ENCODE measurements around the gene PXDN.

Gene PXDN

GRCh38 chr2:1754046-1754445, 9.7 kb upstream of the PXDN start:
- DNase-seq: no peak

GRCh38 chr2:1752751-1753150, 8.4 kb upstream of the PXDN start:
- DNase-seq: peak; percentile 39

GRCh38 chr2:1751767-1752725, 7.7 kb upstream of the PXDN start:
- no peak for DNase-seq

- DNase-seq: peak; percentile 89
Measured at GRCh38 chr2:1750933-1751766, 6.8 kb upstream of the PXDN start.

- DNase-seq: no peak
Measured at GRCh38 chr2:1750270-1750932, 6.1 kb upstream of the PXDN start.

- DNase-seq: no peak
Measured at GRCh38 chr2:1749489-1750119, 5.3 kb upstream of the PXDN start.

- no peak for DNase-seq
Measured at GRCh38 chr2:1748741-1749488, 4.6 kb upstream of the PXDN start.

GRCh38 chr2:1748176-1748740, 3.9 kb upstream of the PXDN start:
- DNase-seq: no peak

GRCh38 chr2:1747065-1747941, 3.0 kb upstream of the PXDN start:
- DNase-seq: no peak

GRCh38 chr2:1746174-1747064, 2.1 kb upstream of the PXDN start:
- no peak for DNase-seq

- DNase-seq: no peak
Measured at GRCh38 chr2:1745171-1746023, 1.1 kb upstream of the PXDN start.

- no peak for DNase-seq
Measured at GRCh38 chr2:1744151-1744445, 217 bp downstream of the PXDN start.

- DNase-seq: no peak
Measured at GRCh38 chr2:1743396-1744150, 742 bp downstream of the PXDN start.

GRCh38 chr2:1742681-1743395, 1.5 kb downstream of the PXDN start:
- no peak for DNase-seq

GRCh38 chr2:1742301-1742680, 2.0 kb downstream of the PXDN start:
- DNase-seq: no peak

- DNase-seq: no peak
Measured at GRCh38 chr2:1741851-1742250, 2.5 kb downstream of the PXDN start.
